Measurements from ENCODE around the gene FBLN2.

Gene FBLN2

DNA sequence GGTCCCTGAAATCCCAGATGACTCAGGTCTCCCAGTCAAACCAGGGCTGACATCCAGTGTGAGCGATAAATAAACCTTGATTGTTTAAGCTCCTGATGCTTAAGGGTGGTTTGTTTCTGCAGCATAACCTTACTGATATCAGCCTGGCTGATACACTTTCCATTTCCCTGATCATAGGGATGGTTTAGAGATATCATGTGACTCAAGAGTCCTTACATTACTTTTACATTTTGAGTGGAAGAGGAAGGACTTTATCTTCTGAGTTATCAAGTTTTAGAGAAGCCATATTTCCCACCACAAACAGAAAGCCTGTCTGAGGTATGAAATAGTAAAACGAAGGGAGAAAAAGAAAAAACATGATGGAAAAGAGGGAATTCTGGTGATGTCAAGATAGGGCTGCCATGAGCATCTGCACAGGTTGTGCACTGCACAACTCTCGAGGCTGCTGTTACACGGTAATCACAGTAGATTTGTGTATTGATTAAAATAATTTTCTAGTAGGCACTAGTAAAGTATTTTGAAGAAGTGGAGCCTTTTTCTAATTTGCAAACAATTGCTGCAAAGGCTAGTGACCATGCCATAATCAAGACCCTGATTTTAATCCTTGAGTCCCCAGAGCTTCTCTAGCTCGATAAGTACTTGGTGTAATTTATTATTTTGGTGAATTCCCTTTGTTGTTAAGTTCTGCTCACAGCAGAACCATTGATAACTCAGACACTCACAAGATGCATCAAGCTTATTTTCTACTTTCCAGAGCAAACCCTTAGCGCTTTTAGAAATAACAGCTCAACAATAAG is 34.1 kb upstream of the FBLN2 start:
- DNase-seq (ENCODE audit: low spot score): no peak
- TF ChIP-seq CTCF (IDR thresholded peaks at IDR 0.05; ENCODE audit: extremely low read depth, missing control alignments): no peak

DNA sequence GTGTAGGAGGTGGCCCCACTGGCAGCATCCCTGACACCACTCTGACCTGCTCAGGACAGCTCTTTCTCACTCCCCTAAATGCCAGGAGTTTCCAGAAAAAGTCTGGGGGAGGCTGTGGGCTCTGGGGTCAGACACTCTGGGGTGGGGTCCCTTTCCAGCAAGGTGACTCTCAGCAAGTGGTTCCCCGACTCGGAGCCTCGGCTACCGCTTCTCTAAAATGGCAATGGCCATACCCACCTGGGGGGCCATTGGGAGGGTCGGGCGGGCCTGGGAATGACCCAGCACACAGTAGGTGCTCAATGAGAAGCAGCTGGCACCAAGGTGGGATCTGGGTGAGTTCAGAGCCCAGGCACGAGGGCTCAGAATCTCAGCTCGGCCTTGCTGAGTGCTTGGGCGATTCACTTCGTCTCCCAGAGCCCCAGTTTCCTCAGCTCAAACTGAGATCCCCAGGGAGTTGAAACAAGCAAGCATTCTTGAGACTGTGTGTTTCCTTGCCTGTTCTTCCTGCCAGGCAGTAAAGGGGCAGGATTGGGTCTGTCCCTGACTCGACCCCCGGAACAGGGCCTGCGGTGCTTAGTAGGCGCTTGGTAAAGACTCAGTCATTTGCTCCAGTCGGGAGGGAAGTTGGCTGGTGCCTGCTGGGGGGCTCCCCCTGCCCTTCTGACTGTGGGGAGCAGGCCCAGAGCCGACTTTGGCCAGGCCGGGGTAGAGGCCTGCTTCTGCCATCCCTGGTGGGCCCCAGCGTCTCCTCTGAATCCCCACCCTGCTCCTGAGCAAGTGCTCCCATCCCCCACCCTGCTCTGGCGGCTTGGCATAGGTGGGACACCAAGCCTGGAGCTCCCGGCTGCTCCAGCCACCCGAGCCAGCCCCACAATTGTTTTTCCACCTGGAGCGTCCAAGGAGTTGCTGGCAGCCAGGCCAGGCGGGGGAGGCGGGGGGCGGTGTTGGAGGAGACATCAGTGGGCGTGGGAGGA is 32.9 kb upstream of the FBLN2 start:
- no peak for DNase-seq (ENCODE audit: low spot score)
- TF ChIP-seq CTCF (IDR thresholded peaks at IDR 0.05; ENCODE audit: extremely low read depth, missing control alignments): no peak

GRCh38 chr3:13516760-13517135 is 32.2 kb upstream of the FBLN2 start:
- no peak for TF ChIP-seq CTCF (IDR thresholded peaks at IDR 0.05; ENCODE audit: extremely low read depth, missing control alignments)

GRCh38 chr3:13517253-13517977 is 31.5 kb upstream of the FBLN2 start:
- no peak for DNase-seq (ENCODE audit: low spot score)
- TF ChIP-seq CTCF (IDR thresholded peaks at IDR 0.05; ENCODE audit: extremely low read depth, missing control alignments): no peak

More at GRCh38 chr3:13516760-13517135, 32.2 kb upstream of the FBLN2 start:
- no peak for DNase-seq (ENCODE audit: low spot score)

- no peak for DNase-seq (ENCODE audit: low spot score)
- TF ChIP-seq CTCF (IDR thresholded peaks at IDR 0.05; ENCODE audit: extremely low read depth, missing control alignments): no peak
These were observed 30.4 kb upstream of the FBLN2 start for GRCh38 chr3:13518516-13518953.

DNA sequence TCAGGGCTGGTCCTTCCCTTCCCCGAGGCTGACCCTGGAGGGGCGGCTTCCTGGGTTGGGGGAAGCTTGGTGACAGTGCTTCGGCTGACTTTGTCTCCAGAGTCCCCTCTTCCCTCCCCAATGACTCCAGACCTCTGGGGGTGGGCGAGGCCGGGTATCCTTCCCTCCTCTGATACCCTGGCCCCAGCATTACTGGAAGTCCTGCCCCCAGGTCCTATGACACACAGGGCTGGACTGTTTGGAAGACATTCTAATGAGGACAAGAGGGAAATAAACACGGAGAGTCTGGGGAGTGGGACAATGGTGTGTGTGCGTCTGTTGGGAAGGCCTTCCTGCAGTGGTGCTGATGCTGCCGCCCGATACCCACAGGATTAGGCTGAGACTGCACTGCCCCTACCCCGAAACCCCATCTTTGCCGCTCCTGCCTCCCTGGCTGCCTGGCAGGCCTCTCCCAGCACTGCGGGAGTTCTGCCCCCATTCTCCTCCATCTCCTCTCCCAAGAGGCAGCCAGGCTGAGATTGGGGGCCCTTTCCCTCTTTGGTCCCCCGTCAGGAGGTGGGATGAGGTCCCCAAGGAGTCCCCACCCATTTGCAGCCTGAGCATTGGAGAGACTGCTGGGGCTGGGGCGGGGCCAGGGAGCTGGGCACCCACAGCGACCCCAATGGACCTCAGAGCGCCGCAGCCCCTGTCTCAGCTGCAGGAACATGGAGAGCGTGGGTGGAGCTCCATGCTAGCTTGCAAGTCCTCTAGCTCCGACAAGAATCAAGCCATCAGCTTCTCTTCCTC is 29.7 kb upstream of the FBLN2 start:
- no peak for DNase-seq (ENCODE audit: low spot score)
- no peak for TF ChIP-seq CTCF (IDR thresholded peaks at IDR 0.05; ENCODE audit: extremely low read depth, missing control alignments)

Data from GM20000 (cell line).